Heart right ventricle (tissue), 16 donors: ENCODE measurements around the gene VPS13C. TPM values are rescaled to one million over a fixed set of nuclear protein-coding genes. Genes with fewer than 3 reads are reported as not detected.
A peak's percentile ranks its signal among the peaks of the same experiment; 100 is the strongest.

Experiments
- ATAC-seq, 8 donors: fragments of 200-7000 bp; cut with Tn5 transposase; one replicate each; pipeline ENCODE4 v1.9.1; 2020; ENCODE audit warnings: mild to moderate bottlenecking in 8 of 8, moderate library complexity in 8 of 8, moderate number of reproducible peaks in 1 of 8
- DNase-seq, 2 donors: peaks; one replicate each; pipeline ENCODE4 v3.0.0-alpha.2; 2020
- H3K27ac ChIP-seq, 10 donors: fragments of 200-600 bp; sonication (generic) in 2 of 10; one replicate each; pipeline versions ENCODE4 v1.5.0 to v1.8.0; 2020 to 2022; ENCODE audit warnings: mild to moderate bottlenecking in 3 of 10
- H3K27me3 ChIP-seq, 7 donors: fragments of 200-600 bp; one replicate each; pipeline ENCODE4 v1.8.0; 2021 to 2022; ENCODE audit warnings: mild to moderate bottlenecking in 2 of 7
- H3K36me3 ChIP-seq, 9 donors: fragments of 200-600 bp; sonication (generic) in 1 of 9; one replicate each; pipeline versions ENCODE4 v1.5.0 to v1.8.0; 2020 to 2022; ENCODE audit warnings: mild to moderate bottlenecking in 2 of 9
- H3K4me1 ChIP-seq, 9 donors: fragments of 200-600 bp; sonication (generic) in 1 of 9; one replicate each; pipeline versions ENCODE4 v1.5.0 to v1.8.0; 2020 to 2022; ENCODE audit warnings: mild to moderate bottlenecking in 4 of 9
- H3K4me3 ChIP-seq, 10 donors: fragments of 200-600 bp; sonication (generic) in 2 of 10; one replicate each; pipeline versions ENCODE4 v1.5.0 to v1.8.0; 2020 to 2022; ENCODE audit warnings: mild to moderate bottlenecking in 7 of 10, moderate library complexity in 2 of 10
- H3K9me3 ChIP-seq, 11 donors: fragments of 200-600 bp in 10 of 11; sonication (generic) in 2 of 11; one replicate each; pipeline versions ENCODE4 v1.5.0 to v1.8.0; 2013 to 2022; ENCODE audit warnings: mild to moderate bottlenecking in 2 of 11, control low read depth in 1 of 11, moderate library complexity in 1 of 11
- WGBS, 2 donors: extraction: QIAGEN DNeasy Blood & Tissue Kit; methylation state at CpG; one replicate each; pipeline ENCODE4 v1.1.7; 2013; ENCODE audit warnings: inconsistent platforms in 1 of 2; 5-methylcytosine and 5-hydroxymethylcytosine counted together
- intact Hi-C, 10 donors: fragments of 100-400 bp; cut with DNase I; formaldehyde crosslinking; loops; one replicate each; pipeline versions ENCODE4 v1.11.1 to v1.14.2; 2022
- polyA plus RNA-seq, 2 donors: library from polyadenylated mRNA; stranded (reverse); fragments of 200-250 nt; gene quantifications; one replicate each; pipeline ENCODE4 v1.2.3, GENCODE V29; 2013
- total RNA-seq, 10 donors: library from RNA; stranded (reverse); fragmentation: NEBNext Ultra II Directional in 3 of 10; extraction: Animal tissue kit (Norgen Biotek cat#: 25700) in 3 of 10; gene quantifications; one replicate each; pipeline versions ENCODE4 v1.2.1 to v1.2.4, GENCODE V29; 2021 to 2023
- TF ChIP-seq, protein P1 (sequence below), 9 donors: fragments of 200-600 bp; sonication (generic) in 2 of 9; IDR thresholded peaks; one replicate each; pipeline versions ENCODE4 v1.5.0 to v1.8.0; 2021 to 2022; ENCODE audit warnings: antibody characterized with exemption in 9 of 9, mild to moderate bottlenecking in 5 of 9, moderate library complexity in 1 of 9
- donor health status: Arrhythmogenic right ventricular cardiomyopathy.
- donor health status: ischemic (EF 13 %, LVEDD 7.1; RV severe dilation, severe dysfunction).
- donor health status: healthy with polysubstance abuse.
- donor health status: DM: no; HTN: yes; CAD: no.
- donor health status: DM: no; HTN: no; CAD: no.
- donor health status: ischemic (EF 25% LVEDD 6.9; RV normal size, moderate dysfunction).
- donor health status: ischemic (EF 25% LVEDD 5.7; RV mildly dilated, moderate dysfunction).
- donor health status: healthy.
- donor health status: DM: yes; HTN: yes; CAD: no.
- donor health status: Ischemic cardiomyopathy.
- donor health status: ischemic (EF 35%, LVEDD 5.7; RV mildly dilated, moderate dysfunction).
- donor health status: nonischemic (EF 11% LVEDD 7.7; RV severe dilation, severe dysfunction).
- donor health status: DM: yes; HTN: yes; CAD: no.
- donor health status: PGD.
- donor health status: ischemic (EF 29% LVEDD 5.4; RV normal size, mild dysfunction).
- donor health status: nonischemic (EF 23%, LVEDD 6.1; RV moderate dilation, normal function).

Gene VPS13C
- total and polyA plus RNA-seq, 12 donors, result 7.3 to 59.0 (median 39.6) TPM

DNA sequence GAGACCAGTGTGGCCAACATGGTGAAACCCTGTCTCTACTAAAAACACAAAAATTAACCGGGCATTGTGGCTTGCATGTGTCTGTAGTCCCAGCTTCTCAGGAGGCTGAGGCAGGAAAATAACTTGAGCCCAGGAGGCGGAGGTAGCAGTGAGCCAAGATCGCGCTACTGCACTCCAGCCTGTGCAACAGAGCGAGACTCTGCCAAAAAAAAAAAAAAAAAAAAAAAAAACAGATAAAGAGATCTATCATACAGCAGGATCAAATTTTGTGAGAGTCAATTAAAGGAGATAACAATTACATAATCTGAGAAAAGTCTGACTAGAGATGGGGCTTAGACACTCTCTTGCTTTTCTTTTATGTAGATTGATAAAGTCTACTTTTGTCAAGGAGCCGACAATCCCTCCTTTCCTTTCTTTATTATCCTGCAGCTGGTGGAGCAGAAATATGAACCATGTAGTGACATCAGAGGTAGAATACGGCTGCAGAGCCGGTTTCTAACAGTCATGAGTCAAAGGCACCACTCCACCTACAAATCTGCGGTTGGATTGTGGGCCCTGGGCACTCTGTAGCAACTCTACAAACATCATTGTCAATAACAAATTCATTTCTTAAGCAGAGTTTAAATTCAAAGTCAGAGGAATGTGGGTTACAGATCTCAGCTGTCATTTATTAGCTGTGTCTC is 15.5 kb upstream of the VPS13C start:
- Histone ChIP-seq H3K9me3 (no peaks in the 10 kb centered on the region), H3K27ac (no peak overlapping the region), H3K4me3 (no peak overlapping the region), H3K36me3 (no peaks in the 10 kb centered on the region), H3K27me3 (peaks cover 0 to 5% (median 0%) of the 10 kb centered on the region in 7 donors), H3K4me1 (no peaks in the 10 kb centered on the region)
- intact Hi-C loops, result loop anchor here in 4 of 10 donors (10.0 kb wide), 2 partner anchors 201 to 229 kb away; no protein-coding TSS in a partner anchor
- TF ChIP-seq, protein P1, sequence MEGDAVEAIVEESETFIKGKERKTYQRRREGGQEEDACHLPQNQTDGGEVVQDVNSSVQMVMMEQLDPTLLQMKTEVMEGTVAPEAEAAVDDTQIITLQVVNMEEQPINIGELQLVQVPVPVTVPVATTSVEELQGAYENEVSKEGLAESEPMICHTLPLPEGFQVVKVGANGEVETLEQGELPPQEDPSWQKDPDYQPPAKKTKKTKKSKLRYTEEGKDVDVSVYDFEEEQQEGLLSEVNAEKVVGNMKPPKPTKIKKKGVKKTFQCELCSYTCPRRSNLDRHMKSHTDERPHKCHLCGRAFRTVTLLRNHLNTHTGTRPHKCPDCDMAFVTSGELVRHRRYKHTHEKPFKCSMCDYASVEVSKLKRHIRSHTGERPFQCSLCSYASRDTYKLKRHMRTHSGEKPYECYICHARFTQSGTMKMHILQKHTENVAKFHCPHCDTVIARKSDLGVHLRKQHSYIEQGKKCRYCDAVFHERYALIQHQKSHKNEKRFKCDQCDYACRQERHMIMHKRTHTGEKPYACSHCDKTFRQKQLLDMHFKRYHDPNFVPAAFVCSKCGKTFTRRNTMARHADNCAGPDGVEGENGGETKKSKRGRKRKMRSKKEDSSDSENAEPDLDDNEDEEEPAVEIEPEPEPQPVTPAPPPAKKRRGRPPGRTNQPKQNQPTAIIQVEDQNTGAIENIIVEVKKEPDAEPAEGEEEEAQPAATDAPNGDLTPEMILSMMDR (IDR thresholded peaks at IDR 0.05), result no peak
- DNase-seq, result no peak
- 82 to 84% methylated on average over 9 of the region's 9 CpGs for WGBS, 2 donors
- peak in 3 of 8 donors; percentile 33 to 56 (median 55) for ATAC-seq

DNA sequence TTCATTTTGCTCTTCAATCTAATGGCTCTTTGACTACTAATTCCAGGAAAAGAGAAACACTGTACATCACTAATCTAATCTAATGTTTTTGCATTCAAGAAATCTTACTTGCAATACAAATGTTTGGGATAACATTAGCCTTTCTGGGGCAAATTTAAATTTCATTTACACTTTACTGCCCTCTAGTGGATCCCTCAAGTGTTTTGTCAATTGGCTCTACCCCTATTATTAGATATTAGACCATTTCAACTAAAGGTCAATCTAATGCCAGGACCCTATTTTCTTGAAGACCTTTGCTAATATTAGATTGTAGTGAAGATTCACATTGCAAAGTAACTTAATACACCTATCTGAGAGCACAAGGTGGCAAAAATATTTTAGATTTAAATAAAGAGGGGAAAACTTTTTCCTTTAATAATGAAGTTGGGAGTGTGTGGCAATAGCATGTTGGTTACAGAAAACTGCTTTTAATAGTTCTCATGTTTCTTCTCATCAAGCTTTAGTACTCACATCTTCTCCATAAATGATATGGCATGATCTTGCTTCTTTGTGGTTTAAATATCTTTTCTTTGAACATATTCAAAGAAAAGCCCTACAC is 11.6 kb upstream of the VPS13C start:
- intact Hi-C loops, result loop anchor here in 8 of 10 donors (5.0 to 10.0 kb wide), 5 partner anchors 185 to 235 kb away; no protein-coding TSS in a partner anchor
- no peak for DNase-seq
- no peak overlapping the region for H3K27ac ChIP-seq
- H3K9me3 ChIP-seq, result no peaks in the 10 kb centered on the region
- no peaks in the 10 kb centered on the region for H3K36me3 ChIP-seq
- TF ChIP-seq, protein P1 (IDR thresholded peaks at IDR 0.05), result peak; percentile 54 to 83 (median 76)
- peak in 1 of 8 donors; percentile 38 for ATAC-seq
- peaks cover 0 to 15% (median 0%) of the 10 kb centered on the region in 7 donors for H3K27me3 ChIP-seq
- H3K4me1 ChIP-seq, result peaks cover 2 to 21% (median 14%) of the 10 kb centered on the region in 9 donors
- H3K4me3 ChIP-seq, result no peak overlapping the region

DNA sequence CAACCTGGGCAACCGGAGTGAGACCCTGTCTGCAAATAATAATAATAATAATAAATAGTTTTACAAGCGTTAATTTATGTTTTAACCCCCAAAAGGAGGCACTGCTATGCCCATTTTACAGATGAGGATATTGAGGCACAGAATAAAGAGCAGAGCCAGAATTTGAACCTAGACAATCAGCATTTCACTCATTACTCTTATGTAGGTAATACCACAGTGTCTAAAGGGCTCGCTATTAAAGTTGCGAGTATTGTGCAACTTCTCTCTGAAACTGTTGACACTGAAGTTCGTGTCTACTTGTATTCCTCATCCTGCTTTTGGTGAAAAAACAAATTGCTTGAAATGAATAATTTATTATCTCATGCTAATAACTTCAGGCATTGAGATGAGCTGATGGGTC is 9.3 kb upstream of the VPS13C start:
- ATAC-seq, result no peak
- H3K4me3 ChIP-seq, result no peak overlapping the region
- WGBS, 2 donors, result 90 to 92% methylated on average over 5 of the region's 5 CpGs
- no peaks in the 10 kb centered on the region for H3K9me3 ChIP-seq
- intact Hi-C loops, result loop anchor here in 4 of 10 donors (5.0 to 10.0 kb wide), 3 partner anchors 98 to 195 kb away; partner anchors contain the start of gene C2CD4B (in 1 of the 4)
- peaks cover 2 to 27% (median 19%) of the 10 kb centered on the region in 9 donors for H3K4me1 ChIP-seq
- H3K36me3 ChIP-seq, result no peaks in the 10 kb centered on the region
- TF ChIP-seq, protein P1 (IDR thresholded peaks at IDR 0.05), result no peak
- no peak for DNase-seq
- H3K27me3 ChIP-seq, result peaks cover 0 to 30% (median 0%) of the 10 kb centered on the region in 7 donors
- H3K27ac ChIP-seq, result no peak overlapping the region

DNA sequence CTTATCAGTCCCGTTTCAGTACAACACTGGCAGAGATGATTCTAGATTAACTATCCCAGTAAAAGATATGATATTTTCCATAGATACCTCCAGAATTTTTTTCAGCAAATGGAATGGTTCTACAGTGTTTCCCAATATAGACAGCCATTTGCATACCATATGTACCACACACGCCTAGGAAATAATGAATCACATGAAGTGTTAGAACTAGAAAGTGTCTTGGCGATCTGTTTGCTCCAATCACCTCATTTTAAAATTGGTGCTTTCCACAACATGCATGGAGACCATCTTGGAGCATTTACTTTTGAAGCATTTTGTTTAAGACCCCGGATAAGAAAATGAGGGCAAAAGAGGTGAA is 8.5 kb upstream of the VPS13C start:
- peaks cover 0 to 30% (median 0%) of the 10 kb centered on the region in 7 donors for H3K27me3 ChIP-seq
- DNase-seq, result no peak
- no peaks in the 10 kb centered on the region for H3K36me3 ChIP-seq
- intact Hi-C loops, result loop anchor here in 4 of 10 donors (5.0 to 10.0 kb wide), 3 partner anchors 99 to 194 kb away; partner anchors contain the start of gene C2CD4B (in 1 of the 4)
- H3K4me1 ChIP-seq, result peaks cover 2 to 29% (median 19%) of the 10 kb centered on the region in 9 donors
- TF ChIP-seq, protein P1 (IDR thresholded peaks at IDR 0.05), result no peak
- no peak for ATAC-seq
- WGBS, 2 donors, result 58 to 60% methylated on average over 4 of the region's 4 CpGs
- peak overlapping the region in 4 of 10 donors; percentile 55 to 63 (median 60) for H3K27ac ChIP-seq
- H3K4me3 ChIP-seq, result peak overlapping the region in 9 of 10 donors; percentile 45 to 71 (median 57)
- H3K9me3 ChIP-seq, result no peaks in the 10 kb centered on the region
